GM19455 (cell line): Measurements from ENCODE around the gene TAGAP.

ENCODE experiments used
- ATAC-seq: cut with Tn5 transposase; IDR thresholded peaks from one replicate; pipeline ENCODE4 v1.9.1; 2021; ENCODE audit not compliant: unreplicated experiment

TAGAP gene

DNA sequence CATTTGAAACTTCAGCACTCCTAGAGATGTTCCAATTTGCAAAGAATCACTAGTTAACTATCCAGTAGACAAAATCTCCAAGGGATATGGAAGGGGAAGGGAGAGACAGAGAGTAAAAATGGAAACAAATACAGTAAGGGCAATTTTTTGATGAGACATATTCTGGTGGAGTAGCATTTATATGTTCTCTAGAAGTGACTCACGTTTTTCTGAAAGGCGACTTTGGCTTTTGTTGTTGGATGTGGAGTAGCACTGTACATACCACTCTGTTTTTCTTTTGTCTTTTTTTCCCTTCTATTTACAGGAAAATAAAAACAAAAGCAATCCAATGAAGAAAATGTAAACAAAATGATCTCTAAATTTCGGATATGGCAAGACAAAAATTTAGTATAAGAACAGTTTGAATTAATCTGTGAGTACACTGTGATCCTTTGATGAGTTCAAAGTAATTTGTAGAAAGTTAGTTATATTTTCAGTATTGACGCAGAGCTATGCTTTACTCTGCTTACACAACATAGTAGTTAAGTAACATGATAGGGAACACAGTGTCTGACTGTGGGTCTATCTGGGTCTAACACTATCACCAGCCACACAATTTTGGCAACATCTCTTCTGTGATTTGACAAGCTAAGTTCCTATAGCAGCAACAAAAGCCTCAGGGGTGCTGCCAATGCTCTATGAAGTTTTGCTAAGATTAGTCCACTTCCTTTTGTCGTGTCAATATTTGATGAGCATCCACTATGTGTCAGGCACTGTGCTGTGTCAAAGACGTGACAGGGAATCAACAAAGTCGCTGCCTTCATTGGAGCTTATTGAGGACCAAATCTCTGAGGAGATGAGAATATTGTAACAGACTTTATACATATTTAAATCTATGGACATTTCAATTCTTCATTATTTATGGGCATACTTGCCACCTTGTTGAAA, 27.3 kb upstream of the TAGAP start:
- ATAC-seq: no peak

- ATAC-seq: no peak
These were observed 24.2 kb upstream of the TAGAP start for GRCh38 chr6:159068904-159069578.

GRCh38 chr6:159067334-159067733, 22.5 kb upstream of the TAGAP start:
- ATAC-seq: no peak

DNA sequence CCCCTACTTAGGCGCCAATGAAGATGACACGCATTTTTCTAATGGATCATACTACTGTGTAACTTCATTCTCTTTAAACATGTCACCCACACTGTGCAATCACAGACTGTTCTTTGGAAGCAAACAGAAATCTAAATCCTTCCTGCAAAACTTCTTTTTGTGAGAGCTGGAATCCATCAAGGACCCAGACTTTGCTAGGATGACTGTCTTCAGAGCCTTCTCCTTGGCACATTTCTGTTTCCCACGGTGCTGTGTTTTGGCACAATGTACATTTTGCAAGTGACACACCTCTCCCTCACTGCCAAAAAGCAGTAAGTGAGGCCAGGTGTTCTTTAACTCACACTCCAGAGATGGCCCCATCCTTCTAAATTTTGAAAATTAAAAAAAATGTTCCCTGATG, 21.7 kb upstream of the TAGAP start:
- ATAC-seq: no peak

DNA sequence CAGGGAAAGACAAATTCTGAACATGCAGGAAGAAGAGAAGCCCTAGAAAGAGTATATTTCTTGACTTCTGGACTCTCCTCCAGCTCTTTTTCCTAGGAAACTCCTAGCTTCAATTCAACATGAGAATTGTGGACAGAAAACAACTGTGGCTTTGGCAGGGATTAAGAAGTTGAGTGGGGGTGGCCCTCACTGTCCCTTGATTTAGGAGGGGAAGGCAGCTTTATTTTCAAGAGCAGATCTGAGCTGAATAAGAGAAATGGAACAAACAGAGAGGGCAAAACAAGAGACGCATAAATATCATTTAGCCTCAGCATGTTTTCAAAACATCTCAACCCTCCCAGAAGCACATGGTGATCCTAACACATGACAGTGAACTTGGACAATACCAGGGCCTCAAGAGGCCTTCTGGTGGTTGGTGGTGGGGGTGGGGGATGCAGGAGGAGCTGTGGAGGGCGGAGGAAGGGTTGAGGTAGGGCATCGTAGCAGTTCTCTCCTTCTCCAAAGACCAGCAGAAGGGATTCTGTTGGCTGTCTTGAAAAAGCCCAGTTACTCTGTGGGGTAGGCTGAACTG, 21.1 kb upstream of the TAGAP start:
- ATAC-seq: no peak

- no peak for ATAC-seq
These were observed 20.3 kb upstream of the TAGAP start for GRCh38 chr6:159065091-159065490.

- ATAC-seq: no peak
These were observed 19.7 kb upstream of the TAGAP start for GRCh38 chr6:159064477-159064876.

- ATAC-seq: no peak
These were observed 18.8 kb upstream of the TAGAP start for GRCh38 chr6:159063549-159063948.

DNA sequence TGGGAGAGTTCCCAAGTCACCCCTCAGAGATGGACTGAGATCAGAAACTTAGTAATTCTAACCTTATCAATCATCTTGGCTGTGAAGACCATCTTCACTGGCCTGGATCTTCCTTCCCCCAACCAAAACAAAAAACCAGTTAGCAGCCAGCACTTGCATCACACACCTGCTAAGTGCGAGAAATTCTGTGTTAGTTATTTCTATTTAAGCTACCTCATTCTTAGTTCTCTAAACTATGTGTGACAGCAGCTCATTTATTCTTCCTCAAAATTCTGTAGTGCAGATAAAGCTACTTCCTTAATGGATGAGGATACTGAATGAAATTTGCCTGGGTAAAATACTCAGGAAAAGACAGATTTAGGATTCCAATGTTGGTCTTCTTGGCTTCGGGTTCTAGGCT, 18.2 kb upstream of the TAGAP start:
- no peak for ATAC-seq

- peak; percentile 53 for ATAC-seq
These were observed 17.8 kb upstream of the TAGAP start for GRCh38 chr6:159062564-159062945.

DNA sequence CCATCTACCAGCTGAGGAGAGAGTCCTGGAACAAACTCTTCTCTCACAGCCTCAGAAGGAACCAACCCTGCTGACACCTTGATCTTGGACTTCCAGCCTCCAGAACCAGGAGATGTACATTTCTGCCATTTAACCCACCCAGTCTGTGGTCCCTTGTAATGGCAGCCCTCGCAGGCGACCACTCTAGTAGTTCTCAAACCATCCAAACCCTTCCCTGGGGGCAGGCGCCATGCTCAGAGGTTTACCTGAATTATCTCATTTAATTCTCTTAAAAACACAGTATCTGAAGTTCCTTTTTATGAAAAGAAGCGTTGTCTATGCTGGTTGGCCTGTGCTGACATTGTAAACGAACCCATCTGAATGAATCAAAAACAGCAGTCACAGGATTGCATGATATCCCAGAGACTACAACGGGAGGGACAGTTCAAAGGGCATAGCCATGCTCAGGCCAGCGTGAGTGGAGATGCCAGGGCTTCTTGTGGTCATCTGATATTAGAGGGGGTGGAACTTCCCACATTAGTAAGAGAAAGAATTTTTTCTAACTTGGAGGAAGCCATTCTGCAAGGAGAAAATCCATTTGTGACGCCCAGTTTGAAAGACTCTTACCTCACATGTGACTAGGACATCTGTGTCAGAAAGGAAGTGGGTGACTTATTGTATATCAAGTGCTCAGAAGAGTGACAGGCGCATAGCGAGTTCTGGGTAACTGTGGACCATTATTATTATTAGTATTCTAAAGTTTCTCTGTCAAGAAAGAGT, 17.2 kb upstream of the TAGAP start:
- peak; percentile 60 for ATAC-seq

DNA sequence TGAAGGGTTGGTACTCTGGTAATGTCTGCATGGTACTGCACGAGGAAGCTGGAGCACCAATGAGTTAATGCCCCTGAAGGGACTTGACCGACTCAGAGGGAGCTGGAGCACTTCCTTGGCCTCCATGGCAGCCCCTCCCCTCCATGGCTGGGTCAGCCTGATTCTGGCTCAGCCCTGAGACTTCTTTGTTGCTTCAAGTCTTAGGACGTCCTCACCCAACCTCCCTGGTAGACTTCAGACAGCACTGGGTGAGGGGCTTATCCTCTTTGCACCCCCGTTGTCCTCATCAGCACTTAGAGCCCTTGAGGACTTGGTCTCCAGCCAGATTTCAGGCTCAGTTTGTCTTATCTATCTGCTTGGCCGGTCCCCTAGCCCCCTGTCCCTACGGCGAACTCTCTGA, 16.4 kb upstream of the TAGAP start:
- no peak for ATAC-seq

DNA sequence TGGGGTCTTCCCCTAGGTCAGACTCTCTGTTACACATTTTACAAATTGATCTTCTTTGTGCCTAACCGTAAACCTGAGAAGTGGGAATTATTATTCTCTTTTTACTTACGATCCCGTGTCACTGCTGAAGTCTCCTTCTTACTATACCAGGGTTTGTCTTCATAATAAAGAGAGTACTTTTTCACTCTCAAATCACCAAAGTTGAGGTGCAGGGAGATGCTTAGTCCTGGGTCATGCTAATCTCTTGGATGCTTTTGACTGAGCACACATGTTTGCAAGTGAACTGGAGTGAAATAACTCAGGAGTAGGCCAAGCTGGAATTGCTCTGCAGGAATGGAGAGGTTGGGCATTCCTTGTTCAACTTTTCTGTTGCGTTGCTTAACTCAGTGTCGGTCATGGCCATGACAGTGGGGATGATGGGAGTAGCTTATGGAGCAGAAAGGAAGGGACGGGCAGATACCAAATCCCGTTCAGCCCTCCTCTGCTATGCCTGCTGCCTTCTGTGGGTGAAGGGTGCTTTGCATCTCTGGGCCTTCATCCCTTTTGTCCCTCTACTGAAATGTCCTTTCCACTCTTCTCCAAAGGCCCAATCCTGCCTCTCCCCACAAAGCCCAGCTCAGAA, 15.2 kb upstream of the TAGAP start:
- ATAC-seq: no peak

DNA sequence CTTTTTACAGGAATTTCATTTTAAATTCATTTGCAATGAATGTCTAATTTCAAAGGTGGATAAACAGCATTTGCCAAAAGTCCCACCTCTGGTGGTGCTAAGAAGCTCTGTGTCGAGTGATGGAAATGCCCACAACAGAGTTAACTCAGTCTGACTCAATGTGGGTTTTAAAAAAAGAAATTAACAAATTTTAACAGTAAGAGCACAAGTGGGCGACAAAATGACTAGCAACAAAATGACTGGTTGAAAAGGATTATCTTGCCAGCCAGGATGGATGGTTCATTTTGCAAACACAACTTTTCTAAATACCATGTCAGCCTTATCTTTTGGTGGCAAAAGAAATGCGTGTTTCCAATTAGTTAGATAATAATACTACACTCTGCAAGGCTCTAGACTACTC, 14.3 kb upstream of the TAGAP start:
- ATAC-seq: no peak

- ATAC-seq: no peak
These were observed 12.1 kb upstream of the TAGAP start for GRCh38 chr6:159056899-159057298.

DNA sequence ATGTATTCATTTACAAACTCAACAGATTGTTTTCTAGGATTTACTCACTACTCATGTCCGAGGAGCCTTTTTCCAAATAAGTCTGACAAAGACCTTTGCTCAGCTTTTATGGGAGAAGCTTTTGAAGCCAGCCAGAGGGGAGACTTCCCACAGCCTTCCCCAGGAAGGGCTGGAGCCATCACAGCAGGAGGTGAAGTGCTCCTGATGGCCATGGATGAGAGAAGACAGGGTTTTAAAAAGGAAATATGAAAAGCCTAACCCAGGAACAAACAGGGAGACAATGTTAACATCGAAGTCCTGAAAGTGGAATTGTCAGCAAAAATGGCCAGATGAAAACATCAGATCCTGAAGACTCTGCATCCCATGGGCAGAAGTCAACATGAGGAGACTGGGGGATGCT, 11.6 kb upstream of the TAGAP start:
- ATAC-seq: no peak

GRCh38 chr6:159056003-159056402, 11.2 kb upstream of the TAGAP start:
- ATAC-seq: no peak

DNA sequence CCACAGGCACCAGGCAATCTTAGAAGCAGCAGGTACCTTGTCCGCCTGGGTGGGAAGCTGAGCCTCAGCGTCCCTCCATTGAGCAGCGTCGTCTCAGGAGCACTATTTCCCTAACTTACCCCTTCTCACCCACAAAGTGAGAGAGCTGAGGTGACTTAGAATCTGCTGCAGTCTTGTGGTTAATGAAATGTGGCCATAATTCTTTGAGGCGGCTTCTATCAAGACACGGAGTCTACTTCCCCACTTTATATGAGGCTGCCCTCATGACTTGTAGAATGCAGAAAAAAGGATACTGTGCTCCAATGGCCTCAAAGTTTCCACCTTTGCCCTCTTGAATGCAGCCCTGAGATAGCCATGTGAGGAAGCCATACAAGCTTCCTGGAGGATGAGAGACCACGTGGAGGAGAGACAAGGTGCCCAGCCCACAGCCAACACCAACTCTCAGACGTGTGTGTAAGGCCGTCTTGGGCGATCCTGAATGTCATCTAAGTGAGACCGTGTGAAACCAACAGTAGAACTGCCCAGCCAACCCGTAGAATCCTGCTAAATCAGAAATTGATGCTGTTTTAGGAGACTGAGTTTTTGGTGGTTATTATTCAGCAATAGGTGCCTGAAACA, 9.1 kb upstream of the TAGAP start:
- no peak for ATAC-seq

DNA sequence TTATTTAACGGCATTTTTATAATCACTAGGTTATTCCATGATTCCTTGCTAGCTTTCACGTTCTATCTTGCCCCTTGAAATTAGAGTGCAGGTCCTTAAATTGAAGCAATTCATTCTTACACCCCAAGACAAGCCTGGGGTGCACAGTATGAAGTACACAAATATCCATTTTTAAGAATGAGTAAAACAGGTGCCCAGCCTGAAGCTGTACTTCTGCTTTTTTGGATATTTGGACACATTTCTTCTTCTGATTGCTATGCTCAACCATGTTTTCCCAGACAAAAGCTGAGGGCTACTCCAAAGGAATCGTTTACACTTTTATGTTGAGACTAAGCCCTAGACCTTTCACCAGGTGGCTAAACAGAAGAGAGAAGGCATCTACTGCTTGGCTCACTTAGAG, 7.9 kb upstream of the TAGAP start:
- ATAC-seq: no peak

DNA sequence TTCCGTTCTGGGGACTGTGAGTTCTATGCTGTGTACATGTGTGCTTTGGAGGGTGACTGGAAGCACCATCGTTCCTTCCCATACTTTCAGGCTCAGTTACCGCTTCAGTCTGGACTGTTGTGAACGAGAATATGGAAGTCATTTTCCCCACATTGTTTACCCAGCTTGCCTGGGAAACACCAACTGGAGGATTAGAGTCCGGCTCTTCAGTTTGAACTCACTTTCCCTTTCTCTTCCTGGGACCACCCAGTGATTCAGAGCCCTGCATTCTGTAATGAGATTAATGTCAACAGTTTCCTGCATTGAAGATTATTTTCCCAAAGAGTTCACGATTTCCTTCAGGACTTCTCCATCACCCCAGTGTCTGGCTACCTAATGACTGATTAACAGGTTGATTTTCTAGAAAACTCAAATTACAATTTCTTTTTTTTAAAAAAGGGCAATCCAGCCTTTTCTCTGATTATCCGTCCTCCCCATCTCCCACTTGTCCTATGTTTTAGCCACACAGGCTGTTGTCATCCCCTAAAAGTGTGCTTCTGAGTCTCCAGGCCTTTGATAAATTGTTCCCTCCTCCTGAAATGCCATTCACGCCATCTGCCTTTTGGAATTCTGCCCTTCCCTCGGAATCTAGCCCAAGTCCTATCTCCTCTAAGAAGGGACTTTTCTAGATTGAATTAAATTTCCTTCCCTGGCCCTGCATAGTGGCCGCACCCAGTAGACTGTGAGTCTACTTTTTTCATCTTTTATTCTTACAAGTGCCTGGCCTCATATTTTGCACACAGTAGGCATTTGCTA, 3.3 kb upstream of the TAGAP start:
- no peak for ATAC-seq
